Measurements from ENCODE around the gene MOG.

DNA sequence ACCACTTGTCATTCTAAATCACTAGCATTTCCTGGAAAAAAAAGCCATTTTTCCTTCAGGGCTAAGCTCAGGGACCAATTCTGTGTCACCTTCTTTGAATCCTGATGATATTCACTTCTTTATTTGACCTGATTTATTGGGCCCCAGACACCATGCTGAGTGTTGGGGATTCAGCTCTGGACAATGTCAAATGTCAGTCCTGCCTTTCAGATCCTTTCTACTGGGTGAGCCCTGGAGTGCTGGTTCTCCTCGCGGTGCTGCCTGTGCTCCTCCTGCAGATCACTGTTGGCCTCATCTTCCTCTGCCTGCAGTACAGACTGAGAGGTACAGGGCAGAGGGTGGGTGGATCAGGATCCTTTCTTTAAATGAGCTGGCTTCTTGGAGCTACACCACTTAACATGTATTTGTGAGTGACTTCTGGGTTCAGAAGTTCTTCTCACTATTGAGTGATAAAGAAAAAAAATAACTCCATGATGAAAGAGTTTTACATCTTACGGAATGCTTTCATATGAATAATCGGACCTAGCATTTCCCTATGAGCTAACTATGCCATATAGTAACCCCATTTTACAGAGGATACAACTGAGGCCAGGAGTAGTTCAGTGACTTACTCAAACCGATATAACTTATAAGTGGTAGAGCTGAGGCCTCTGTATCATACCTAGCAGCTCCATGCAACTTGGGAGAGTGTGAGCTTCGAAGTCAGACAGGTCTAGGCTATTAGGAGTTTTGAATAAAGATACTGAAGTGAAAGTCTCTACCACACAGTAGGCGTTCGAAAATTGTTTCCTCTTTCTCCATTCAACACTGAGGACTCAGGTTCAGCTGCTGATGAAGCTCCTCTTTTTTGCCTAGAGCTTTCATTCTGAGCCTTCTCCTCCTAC, 9.3 kb downstream of the MOG start:
- TF ChIP-seq FOXA2 (IDR thresholded peaks at IDR 0.05) (no peak), GABPA (IDR thresholded peaks at IDR 0.05 in 1 of 2, conservative IDR thresholded peaks at IDR 0.05 in 1 of 2) (no peak), JUND (IDR thresholded peaks at IDR 0.05) (no peak), TAF1 (conservative IDR thresholded peaks at IDR 0.05) (no peak), EGR1 (IDR thresholded peaks at IDR 0.05; ENCODE audit: low read depth in 2 of 2) (no peak), NR2F2 (IDR thresholded peaks at IDR 0.05) (no peak), YY1 (IDR thresholded peaks at IDR 0.05) (no peak)
- TF ChIP-seq, protein P1, sequence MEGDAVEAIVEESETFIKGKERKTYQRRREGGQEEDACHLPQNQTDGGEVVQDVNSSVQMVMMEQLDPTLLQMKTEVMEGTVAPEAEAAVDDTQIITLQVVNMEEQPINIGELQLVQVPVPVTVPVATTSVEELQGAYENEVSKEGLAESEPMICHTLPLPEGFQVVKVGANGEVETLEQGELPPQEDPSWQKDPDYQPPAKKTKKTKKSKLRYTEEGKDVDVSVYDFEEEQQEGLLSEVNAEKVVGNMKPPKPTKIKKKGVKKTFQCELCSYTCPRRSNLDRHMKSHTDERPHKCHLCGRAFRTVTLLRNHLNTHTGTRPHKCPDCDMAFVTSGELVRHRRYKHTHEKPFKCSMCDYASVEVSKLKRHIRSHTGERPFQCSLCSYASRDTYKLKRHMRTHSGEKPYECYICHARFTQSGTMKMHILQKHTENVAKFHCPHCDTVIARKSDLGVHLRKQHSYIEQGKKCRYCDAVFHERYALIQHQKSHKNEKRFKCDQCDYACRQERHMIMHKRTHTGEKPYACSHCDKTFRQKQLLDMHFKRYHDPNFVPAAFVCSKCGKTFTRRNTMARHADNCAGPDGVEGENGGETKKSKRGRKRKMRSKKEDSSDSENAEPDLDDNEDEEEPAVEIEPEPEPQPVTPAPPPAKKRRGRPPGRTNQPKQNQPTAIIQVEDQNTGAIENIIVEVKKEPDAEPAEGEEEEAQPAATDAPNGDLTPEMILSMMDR (IDR thresholded peaks at IDR 0.05; ENCODE audit: low read depth, low read length, missing input control) = no peak
- TF ChIP-seq, protein P2, sequence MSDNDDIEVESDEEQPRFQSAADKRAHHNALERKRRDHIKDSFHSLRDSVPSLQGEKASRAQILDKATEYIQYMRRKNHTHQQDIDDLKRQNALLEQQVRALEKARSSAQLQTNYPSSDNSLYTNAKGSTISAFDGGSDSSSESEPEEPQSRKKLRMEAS (IDR thresholded peaks at IDR 0.05) = no peak
- TF ChIP-seq, protein P3, sequence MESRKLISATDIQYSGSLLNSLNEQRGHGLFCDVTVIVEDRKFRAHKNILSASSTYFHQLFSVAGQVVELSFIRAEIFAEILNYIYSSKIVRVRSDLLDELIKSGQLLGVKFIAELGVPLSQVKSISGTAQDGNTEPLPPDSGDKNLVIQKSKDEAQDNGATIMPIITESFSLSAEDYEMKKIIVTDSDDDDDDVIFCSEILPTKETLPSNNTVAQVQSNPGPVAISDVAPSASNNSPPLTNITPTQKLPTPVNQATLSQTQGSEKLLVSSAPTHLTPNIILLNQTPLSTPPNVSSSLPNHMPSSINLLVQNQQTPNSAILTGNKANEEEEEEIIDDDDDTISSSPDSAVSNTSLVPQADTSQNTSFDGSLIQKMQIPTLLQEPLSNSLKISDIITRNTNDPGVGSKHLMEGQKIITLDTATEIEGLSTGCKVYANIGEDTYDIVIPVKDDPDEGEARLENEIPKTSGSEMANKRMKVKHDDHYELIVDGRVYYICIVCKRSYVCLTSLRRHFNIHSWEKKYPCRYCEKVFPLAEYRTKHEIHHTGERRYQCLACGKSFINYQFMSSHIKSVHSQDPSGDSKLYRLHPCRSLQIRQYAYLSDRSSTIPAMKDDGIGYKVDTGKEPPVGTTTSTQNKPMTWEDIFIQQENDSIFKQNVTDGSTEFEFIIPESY (IDR thresholded peaks at IDR 0.05) = no peak
- TF ChIP-seq, protein P4, sequence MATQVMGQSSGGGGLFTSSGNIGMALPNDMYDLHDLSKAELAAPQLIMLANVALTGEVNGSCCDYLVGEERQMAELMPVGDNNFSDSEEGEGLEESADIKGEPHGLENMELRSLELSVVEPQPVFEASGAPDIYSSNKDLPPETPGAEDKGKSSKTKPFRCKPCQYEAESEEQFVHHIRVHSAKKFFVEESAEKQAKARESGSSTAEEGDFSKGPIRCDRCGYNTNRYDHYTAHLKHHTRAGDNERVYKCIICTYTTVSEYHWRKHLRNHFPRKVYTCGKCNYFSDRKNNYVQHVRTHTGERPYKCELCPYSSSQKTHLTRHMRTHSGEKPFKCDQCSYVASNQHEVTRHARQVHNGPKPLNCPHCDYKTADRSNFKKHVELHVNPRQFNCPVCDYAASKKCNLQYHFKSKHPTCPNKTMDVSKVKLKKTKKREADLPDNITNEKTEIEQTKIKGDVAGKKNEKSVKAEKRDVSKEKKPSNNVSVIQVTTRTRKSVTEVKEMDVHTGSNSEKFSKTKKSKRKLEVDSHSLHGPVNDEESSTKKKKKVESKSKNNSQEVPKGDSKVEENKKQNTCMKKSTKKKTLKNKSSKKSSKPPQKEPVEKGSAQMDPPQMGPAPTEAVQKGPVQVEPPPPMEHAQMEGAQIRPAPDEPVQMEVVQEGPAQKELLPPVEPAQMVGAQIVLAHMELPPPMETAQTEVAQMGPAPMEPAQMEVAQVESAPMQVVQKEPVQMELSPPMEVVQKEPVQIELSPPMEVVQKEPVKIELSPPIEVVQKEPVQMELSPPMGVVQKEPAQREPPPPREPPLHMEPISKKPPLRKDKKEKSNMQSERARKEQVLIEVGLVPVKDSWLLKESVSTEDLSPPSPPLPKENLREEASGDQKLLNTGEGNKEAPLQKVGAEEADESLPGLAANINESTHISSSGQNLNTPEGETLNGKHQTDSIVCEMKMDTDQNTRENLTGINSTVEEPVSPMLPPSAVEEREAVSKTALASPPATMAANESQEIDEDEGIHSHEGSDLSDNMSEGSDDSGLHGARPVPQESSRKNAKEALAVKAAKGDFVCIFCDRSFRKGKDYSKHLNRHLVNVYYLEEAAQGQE (IDR thresholded peaks at IDR 0.05) = no peak
- TF ChIP-seq, protein P5, sequence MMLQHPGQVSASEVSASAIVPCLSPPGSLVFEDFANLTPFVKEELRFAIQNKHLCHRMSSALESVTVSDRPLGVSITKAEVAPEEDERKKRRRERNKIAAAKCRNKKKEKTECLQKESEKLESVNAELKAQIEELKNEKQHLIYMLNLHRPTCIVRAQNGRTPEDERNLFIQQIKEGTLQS (IDR thresholded peaks at IDR 0.05) = no peak

Measured in liver (tissue), 3 donors.